ENCODE measurements around the gene CBFA2T2. TPM values are rescaled to one million over a fixed set of nuclear protein-coding genes. Genes with fewer than 3 reads are reported as not detected.

The CBFA2T2 gene
- polyA plus RNA-seq, 3 donors: 1.7 to 9.7 (median 4.9) TPM

- Histone ChIP-seq H2AFZ (ENCODE audit: insufficient read depth, low read depth, low read length, poor library complexity, severe bottlenecking) (peak overlapping the region; percentile 80), H3K4me3 (replicated peaks in 1 of 3; ENCODE audit: low read depth in 2 of 3, low read length in 3 of 3) (peak overlapping the region in 1 of 3 experiments; percentile 74), H4K20me1 (ENCODE audit: insufficient read depth, low read length) (no peaks in the 10 kb centered on the region), H3K4me2 (replicated peaks; ENCODE audit: extremely low read depth, low read length, poor library complexity, severe bottlenecking) (peak overlapping the region; percentile 76), H3K4me1 (ENCODE audit: control insufficient read depth in 1 of 2, insufficient read depth in 2 of 2, low read length in 2 of 2) (peaks cover 14 to 19% of the 10 kb centered on the region in 2 donors), H3K27me3 (ENCODE audit: control insufficient read depth in 2 of 2, insufficient read depth in 2 of 2, low read length in 2 of 2) (no peaks in the 10 kb centered on the region), H3K36me3 (replicated peaks in 1 of 2; ENCODE audit: control insufficient read depth in 1 of 2, insufficient read depth in 2 of 2, low read length in 2 of 2) (no peaks in the 10 kb centered on the region), H3K9me3 (replicated peaks in 1 of 2; ENCODE audit: control insufficient read depth in 1 of 2, insufficient read depth in 1 of 2, low read length in 2 of 2) (no peaks in the 10 kb centered on the region), H3K9ac (ENCODE audit: insufficient read depth, low read length, poor library complexity, severe bottlenecking) (peak overlapping the region; percentile 57), H3K79me2 (ENCODE audit: insufficient read depth, low read length) (peaks cover 1% of the 10 kb centered on the region), H3K27ac (ENCODE audit: low read depth in 1 of 2, low read length in 2 of 2) (no peak overlapping the region)
- peaks cover 2 to 8% (median 3%) of the 10 kb centered on the region in 3 donors for H3K27me3 Mint-ChIP-seq (ENCODE audit: low read depth in 3 of 3)
- WGBS (ENCODE audit: insufficient coverage): 63% methylated on average over 2 of the region's 16 CpGs
- peak overlapping the region in 4 of 7 donors; percentile 13 to 74 (median 54) for H3K27ac Mint-ChIP-seq
- peaks cover 17% of the 10 kb centered on the region for H3K4me1 Mint-ChIP-seq
- no peak for DNase-seq
- H3K4me3 Mint-ChIP-seq: peak overlapping the region; percentile 71 to 91
- intact Hi-C loops (cut with micrococcal nuclease): no loop called here
- H3K9me3 Mint-ChIP-seq: no peaks in the 10 kb centered on the region
- TF ChIP-seq CTCF (IDR thresholded peaks at IDR 0.05): no peak
- H3K36me3 Mint-ChIP-seq: peaks cover 4 to 23% of the 10 kb centered on the region in 2 donors
Measured at GRCh38 chr20:33675136-33675959, 185.5 kb downstream of the CBFA2T2 start.

GRCh38 chr20:33676121-33676520 is 186.2 kb downstream of the CBFA2T2 start:
- Histone ChIP-seq H3K27ac (ENCODE audit: low read depth in 1 of 2, low read length in 2 of 2) (no peak overlapping the region), H3K4me1 (ENCODE audit: control insufficient read depth in 1 of 2, insufficient read depth in 2 of 2, low read length in 2 of 2) (peaks cover 14 to 19% of the 10 kb centered on the region in 2 donors), H4K20me1 (ENCODE audit: insufficient read depth, low read length) (no peaks in the 10 kb centered on the region), H3K4me3 (replicated peaks in 1 of 3; ENCODE audit: low read depth in 2 of 3, low read length in 3 of 3) (no peak overlapping the region), H2AFZ (ENCODE audit: insufficient read depth, low read depth, low read length, poor library complexity, severe bottlenecking) (no peak overlapping the region), H3K9ac (ENCODE audit: insufficient read depth, low read length, poor library complexity, severe bottlenecking) (no peak overlapping the region), H3K79me2 (ENCODE audit: insufficient read depth, low read length) (peaks cover 9% of the 10 kb centered on the region), H3K27me3 (ENCODE audit: control insufficient read depth in 2 of 2, insufficient read depth in 2 of 2, low read length in 2 of 2) (no peaks in the 10 kb centered on the region), H3K9me3 (replicated peaks in 1 of 2; ENCODE audit: control insufficient read depth in 1 of 2, insufficient read depth in 1 of 2, low read length in 2 of 2) (no peaks in the 10 kb centered on the region), H3K36me3 (replicated peaks in 1 of 2; ENCODE audit: control insufficient read depth in 1 of 2, insufficient read depth in 2 of 2, low read length in 2 of 2) (no peaks in the 10 kb centered on the region), H3K4me2 (replicated peaks; ENCODE audit: extremely low read depth, low read length, poor library complexity, severe bottlenecking) (no peak overlapping the region)
- no peak overlapping the region for H3K4me3 Mint-ChIP-seq
- peak overlapping the region in 2 of 7 donors; percentile 41 to 46 for H3K27ac Mint-ChIP-seq
- H3K9me3 Mint-ChIP-seq: no peaks in the 10 kb centered on the region
- peaks cover 4 to 23% of the 10 kb centered on the region in 2 donors for H3K36me3 Mint-ChIP-seq
- peaks cover 17% of the 10 kb centered on the region for H3K4me1 Mint-ChIP-seq
- 98% methylated on average over 7 of the region's 11 CpGs for WGBS (ENCODE audit: insufficient coverage)
- no peak for DNase-seq
- no peak for TF ChIP-seq CTCF (IDR thresholded peaks at IDR 0.05)
- peaks cover 2 to 8% (median 3%) of the 10 kb centered on the region in 3 donors for H3K27me3 Mint-ChIP-seq (ENCODE audit: low read depth in 3 of 3)
- intact Hi-C loops (cut with micrococcal nuclease): no loop called here

Measured in CD14-positive monocyte (primary cell).